GM19351 (cell line): ENCODE results near the gene DUSP3.
A peak's percentile ranks its signal among the peaks of the same experiment; 100 is the strongest.

Source experiments
- ATAC-seq: cut with Tn5 transposase; IDR thresholded peaks from one replicate; pipeline ENCODE4 v1.9.1; 2021; ENCODE audit warnings: mild to moderate bottlenecking, moderate library complexity; ENCODE audit not compliant: unreplicated experiment

The DUSP3 gene

GRCh38 chr17:43737722-43738121, 41.1 kb downstream of the DUSP3 start:
- no peak for ATAC-seq

- ATAC-seq: no peak
Observed at GRCh38 chr17:43736389-43736788, 42.4 kb downstream of the DUSP3 start.

GRCh38 chr17:43734376-43734775, 44.4 kb downstream of the DUSP3 start:
- no peak for ATAC-seq

GRCh38 chr17:43733956-43734355, 44.8 kb downstream of the DUSP3 start:
- no peak for ATAC-seq

GRCh38 chr17:43732958-43733357, 45.8 kb downstream of the DUSP3 start:
- ATAC-seq: no peak

GRCh38 chr17:43728081-43728480, 50.7 kb downstream of the DUSP3 start:
- no peak for ATAC-seq

- no peak for ATAC-seq
Observed at GRCh38 chr17:43723697-43724359, 54.9 kb downstream of the DUSP3 start.

- ATAC-seq: no peak
Observed at GRCh38 chr17:43722870-43723665, 55.7 kb downstream of the DUSP3 start.

- no peak for ATAC-seq
Observed at GRCh38 chr17:43722269-43722619, 56.5 kb downstream of the DUSP3 start.

- ATAC-seq: no peak
Observed at GRCh38 chr17:43721537-43722268, 57.1 kb downstream of the DUSP3 start.

GRCh38 chr17:43720311-43721060, 58.3 kb downstream of the DUSP3 start:
- peak; percentile 68 for ATAC-seq

- no peak for ATAC-seq
Observed at GRCh38 chr17:43719578-43719977, 59.2 kb downstream of the DUSP3 start.

- no peak for ATAC-seq
Observed at GRCh38 chr17:43718544-43718943, 60.2 kb downstream of the DUSP3 start.

- ATAC-seq: no peak
Observed at GRCh38 chr17:43717913-43718312, 60.9 kb downstream of the DUSP3 start.
